HG03457 (cell line): ENCODE data around the gene SYT6.

Experiments
- ATAC-seq: cut with Tn5 transposase; IDR thresholded peaks from one replicate; pipeline ENCODE4 v1.9.1; 2021; ENCODE audit warnings: moderate number of reproducible peaks; ENCODE audit not compliant: unreplicated experiment

The SYT6 gene

DNA sequence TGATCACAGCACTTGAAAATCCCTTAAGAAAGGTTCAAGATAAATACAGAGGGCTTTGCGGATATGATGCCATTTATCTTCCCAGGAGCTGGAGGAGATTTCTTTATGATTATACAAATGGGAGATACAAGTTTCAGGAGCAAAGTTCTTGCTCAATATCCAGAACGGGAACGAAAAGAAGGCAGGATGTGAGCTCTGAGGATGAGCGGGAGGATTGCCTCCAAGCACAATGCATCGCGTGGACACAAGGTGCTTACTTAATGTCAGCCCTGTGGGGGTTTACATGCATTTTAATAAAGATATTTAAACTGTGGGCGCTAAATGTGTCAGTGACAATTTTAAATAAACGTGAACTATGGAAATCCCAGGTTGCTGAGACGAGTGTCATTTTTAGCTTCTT is 59.0 kb downstream of the SYT6 start:
- no peak for ATAC-seq

DNA sequence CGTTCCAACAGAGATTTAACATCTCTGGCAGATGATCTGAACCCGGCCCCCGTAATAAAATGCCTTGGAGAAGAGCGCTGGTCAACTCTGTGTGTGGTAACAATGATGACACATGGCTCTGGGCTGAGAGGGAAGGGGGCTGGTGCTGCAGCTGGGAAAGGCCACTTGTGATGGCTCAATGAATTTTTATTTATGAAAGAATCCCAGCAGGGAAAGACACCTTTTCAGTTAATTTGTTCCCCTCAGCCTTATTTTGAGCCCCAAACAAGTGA is 59.4 kb downstream of the SYT6 start:
- ATAC-seq = no peak

DNA sequence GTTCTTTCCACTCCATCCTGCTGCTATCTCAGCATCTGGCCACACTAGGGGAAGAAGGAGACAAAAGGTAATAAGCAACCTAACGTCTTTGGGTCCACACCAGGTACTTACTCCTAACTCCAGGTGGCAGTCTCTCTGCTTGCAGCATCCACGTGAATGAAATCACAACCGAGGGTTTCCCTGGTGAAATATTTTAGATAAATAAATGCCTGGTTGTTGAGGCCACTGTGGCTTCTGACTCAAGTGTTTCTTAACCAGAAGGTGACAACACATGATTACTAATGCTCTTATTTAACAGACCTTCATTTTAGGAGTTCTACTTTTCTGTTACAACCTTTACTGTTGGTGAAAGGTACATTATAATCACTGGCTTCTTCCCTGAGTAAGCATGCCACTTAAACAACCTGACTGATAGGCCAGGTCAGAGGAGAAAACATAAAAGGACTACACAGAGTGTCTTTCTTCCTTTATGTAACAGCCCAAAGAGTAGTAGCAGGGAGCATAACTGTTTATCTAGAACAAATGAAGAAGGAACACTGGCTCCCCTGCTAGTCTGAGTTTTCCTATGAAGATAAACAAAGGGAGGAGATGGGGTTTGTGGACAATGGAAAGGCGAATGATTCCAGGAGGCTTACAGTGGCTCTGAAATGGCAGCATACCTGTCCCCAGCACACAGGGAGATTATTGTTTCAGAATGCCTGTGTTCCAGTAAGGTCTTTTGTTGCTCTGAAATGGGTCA is 59.9 kb downstream of the SYT6 start:
- ATAC-seq = no peak

DNA sequence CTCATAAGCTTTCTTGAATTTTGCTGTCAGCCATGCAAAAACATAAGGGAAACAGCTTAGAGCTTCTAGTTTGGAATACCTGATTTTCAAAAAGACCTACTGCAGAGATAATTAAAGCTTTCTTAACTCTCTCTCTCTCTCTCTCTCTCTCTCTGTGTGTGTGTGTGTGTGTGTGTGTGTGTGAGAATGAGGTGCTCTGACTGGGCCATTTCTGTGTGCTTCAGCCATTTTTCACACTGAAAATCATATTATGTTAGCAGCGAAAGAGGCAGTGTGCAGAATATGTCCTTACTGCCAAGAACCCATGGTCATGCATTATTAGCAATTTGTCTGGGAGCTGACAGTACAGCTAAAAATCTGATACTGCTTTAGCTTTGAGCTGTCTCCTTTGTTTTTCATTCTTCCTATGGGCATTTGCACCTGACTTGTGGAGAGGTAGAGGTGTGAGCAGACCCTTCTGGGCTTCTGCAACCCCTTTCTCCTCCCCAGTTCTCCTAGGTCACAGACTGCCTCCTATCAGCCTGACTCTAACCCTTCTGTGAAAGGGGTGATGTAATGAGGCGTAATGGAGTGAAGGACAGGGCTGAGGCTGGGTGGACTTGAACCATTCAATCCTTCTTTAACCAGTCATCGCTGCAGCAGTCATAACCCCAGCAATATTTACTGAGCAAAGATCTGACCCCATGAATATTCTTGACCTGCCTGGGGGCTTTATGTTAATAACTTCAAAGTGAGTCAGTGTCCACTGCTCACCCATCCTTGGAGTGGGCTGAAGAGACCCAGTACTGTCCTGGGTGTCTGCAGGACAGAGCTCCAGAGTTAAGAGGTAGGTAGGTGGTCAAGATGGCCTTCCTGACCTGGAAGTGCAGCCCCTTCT is 61.2 kb downstream of the SYT6 start:
- ATAC-seq = no peak

DNA sequence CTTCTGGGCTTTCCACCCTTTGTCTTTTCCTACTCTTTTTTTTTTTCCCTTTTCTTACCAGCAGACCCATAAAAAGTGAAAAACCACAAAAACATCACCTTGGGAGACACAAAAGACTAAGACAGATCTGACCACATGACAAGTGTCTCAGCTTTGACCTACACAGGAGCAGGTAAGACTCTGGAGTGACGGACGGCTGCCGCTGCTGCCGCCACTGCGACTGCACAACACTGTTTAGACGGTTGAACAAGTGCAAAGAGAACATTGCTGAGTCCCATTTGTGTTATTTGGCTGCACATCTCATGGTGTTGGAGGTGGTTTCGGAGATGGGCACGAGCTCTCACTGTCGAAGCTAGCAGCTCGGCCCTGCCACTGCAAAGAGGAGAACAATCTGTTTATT is 62.0 kb downstream of the SYT6 start:
- no peak for ATAC-seq

DNA sequence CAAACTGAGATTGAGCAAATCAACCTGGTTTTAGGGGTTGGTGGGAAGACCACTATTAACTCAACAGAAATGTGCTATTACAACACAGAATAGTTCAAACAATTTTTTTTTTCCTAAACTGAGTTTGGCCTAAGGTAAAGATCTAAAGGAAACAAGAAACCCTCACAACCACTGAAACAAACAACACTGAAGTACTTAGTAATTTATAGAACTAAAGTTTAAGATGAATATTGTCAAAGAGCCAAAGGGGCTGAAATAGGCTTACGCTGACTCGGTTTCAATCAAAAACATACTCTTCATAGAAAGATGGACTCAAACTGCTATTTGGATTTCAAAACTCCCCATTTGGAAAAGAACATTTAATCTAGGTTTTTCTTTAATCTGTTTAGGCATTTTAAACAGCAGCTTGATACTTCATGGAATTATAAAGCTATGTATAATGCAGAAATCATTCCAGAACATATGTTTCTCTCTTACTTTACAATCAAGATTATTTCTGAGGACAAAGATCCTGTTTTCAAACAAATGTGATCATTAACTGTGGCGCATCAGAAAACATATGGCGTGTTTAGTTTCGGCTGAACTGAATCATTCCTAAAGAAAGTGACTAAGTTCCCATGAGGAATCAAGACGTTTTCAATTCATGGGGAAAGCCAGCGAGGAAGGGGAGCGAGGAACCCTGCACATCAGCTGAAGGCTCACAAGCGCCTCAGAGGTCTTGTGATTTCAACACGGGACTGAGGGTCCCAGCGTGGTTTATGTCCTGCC is 62.7 kb downstream of the SYT6 start:
- no peak for ATAC-seq

DNA sequence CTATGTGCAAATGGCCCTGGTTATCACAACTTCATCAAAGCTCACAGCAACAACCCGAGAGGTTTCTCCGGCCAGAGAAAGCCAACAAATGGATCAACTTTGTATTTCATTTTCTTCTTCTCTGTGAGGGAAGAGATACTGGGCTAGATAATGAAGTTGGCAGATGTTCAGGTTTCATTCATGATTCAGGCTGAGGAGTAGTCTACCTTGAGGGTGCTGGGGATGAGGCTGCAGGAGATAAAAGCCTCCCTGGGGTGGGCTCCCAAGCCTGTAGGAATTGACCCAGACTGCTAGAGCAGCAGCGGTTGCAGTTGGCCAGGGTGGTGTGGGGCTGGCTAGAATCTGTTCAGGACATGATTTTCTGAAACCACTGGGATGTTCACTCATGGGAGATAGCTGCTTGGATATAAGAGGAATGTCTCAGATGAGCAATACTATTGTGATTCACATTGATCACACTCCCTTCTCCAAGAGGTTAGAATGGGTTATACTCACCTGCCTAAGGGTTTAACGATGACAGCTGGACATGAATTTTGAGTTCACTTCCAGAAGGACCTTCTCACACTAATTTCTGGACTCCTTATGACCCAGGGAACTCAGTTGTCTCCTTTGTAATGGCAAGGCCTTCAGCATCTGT is 64.0 kb downstream of the SYT6 start:
- ATAC-seq = no peak

DNA sequence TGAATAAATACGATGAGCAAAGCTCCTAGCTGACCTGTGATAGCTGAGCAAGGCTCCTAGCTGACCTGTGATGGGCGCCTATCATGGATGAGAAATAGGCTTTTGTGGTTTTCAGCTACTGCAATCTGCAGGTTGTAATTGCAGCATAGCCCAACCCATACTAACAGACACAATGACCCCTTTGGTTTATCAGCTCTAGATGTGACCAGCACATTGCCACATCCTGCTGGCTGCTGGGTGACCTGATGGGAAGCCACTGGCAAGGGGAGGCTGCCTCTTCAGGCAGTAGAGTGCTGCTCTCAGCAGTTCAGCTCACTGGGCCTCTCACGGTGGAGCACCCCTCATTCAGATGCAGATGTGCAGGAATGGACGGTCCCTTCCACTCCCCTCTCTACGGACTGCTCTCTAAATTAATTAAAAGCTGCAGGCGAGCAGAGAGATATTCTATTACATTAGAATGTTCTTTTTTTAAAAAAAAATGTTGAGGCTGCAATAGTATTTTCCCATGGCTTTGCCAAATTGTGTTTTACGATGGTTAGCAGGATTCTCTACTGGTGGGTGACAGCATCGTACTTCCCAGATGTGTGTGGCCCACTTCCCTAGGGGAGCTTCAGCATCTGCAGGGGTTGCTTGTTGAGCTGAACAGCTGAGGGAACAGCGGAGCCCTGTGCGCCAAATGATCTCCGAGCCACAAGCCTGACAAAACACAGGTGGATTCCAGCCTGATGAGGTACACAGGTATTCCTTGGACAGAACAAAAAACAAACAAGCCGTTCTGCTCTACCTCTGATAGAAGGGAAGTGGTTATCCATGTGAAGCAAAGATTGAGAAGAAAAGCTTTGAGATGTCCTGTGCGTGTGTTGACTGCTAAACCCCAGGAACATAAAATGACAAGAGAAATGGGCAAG is 65.0 kb downstream of the SYT6 start:
- ATAC-seq = no peak

DNA sequence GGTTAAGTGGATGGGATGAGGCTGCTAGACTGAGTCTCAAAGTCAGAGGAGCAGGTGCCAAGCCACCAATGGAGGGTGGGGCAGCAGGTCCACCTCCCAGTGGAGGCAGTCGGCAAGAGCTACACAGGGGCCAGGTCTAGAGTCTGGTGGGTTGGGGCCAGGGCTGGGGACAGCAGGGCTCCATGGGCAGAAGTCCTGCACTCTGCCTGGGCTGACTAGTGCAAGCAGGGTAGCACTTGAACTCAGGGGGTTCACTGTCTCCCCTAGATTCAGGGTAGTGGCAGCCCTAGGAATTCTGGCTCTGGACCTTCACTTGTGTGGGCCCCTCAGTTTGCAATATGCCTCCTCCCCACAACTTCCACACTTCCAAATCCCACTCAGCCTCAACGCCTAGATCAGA is 66.2 kb downstream of the SYT6 start:
- ATAC-seq = no peak

DNA sequence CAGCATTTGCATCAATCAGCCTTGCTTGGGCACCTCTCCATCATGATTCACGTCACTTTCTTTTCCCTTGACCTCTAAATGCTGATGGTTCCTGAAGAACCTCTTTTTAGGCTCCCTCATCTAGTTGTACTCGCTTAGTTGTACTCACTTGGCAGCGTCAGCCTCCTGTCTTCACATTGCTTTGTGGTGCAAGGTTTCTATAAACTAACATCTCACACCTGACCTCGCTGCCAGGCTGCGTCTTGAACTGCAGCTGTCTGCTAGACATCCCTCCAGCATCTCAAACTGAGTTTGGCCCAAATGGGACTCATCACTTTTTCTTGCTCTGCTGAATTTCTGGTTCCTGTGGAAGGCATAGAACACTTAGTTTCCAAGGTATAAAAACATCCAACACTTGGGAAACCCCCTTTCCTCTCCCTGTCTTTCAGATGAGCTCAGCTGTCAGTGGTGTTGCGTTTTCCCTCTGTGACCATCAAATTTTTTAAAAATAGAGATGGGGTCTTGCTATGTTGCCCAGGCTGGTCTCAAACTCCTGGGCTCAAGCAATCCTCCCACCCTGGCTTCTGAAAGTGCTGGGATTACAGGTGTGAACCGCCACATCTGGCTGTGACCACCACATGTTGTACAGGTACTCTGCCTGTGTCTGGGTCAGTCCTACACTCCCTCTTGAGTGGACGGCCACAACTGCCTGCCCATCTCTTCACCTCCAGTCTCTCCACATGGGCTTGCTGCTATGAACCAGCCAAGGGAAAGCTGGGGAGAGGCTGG is 66.9 kb downstream of the SYT6 start:
- no peak for ATAC-seq

DNA sequence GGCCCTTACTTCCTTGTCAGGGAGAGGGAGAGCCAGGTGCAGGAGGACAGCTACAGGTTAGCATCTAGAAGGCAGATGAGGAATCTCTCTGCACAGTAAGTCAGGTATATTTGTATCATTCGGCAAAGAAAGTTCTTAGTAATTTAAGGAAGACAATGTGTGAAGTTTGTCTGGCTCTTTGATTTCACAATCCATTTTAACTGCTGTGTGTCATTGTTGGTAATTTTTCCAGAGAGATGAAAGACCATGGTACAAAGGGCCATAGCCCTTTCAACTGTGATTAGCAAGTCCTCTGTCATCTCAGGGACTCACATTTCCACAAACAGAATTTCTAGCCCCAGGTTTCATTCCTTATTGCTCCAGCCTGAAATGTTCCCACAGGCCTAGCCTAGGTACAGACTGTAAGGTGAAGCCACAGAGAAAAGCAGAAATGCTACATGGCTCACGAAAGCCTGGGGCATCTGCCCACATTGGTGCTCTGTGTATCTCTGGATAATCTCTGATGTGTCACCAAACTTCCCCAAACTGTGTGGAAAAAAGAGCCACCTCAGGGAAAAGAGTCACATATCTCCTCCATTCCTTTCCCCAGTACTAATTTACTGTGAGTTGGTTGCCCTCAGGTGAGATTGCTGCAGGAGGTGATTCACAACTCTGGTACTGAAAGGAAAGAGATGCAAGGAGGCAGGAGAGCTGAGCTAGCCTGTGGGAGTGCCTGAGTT is 70.6 kb downstream of the SYT6 start:
- no peak for ATAC-seq

DNA sequence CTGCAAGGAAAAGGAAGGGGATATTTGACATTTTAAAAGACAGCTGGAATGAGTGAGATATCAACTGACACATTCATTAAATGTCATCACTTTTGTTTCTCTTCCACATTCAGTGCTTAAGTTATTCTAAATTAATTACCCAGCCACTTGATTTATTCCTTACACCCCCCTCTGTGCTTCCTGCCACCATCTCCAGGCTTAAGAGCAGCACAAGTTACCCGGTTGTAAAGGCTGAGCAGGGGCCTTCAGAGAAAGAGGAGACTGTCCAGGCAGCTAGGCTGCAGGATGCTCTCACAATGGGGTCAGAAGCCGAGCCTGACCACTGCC is 71.4 kb downstream of the SYT6 start:
- no peak for ATAC-seq

DNA sequence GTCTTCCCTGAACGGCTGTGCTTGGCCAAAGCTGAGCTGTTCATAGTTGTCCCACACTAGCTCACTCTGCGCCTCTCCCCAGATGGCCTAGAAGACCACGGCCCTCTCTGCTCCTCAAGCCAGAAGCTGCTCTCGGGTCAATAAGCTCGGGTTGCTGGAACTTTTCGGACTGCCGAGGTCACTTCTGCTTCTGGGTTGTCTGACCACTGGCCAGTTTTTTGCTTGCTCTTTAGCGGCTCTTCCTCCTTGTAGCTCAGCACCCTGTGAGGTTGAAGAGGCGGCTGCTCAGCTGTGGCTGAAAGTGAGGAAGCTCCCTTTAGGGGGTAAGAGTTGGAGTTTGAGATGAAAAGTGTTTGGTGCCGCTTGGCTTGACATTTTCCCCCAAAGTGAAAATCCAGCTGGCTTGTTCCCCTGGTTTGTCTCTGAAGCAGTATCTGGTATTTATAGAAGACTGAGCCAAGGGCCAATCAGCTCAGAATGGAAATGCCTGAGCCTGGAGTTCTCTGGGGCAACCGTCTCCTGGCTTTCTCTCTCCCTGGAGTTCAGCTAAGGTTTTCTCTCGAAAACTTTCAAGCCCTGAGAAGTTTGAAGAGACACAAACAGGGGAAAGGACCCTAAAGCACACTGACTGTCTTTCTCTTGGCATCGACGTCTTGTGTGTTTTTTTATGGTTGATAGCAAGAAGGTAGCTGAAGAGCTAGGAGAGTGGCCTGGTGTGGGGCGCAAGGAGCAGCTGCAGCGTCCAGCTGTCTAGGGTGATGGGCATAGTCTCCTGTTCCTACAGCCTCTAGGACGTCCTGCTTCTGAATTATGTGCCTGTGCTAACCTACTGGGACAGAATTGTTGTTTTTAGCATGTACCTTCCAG is 72.0 kb downstream of the SYT6 start:
- no peak for ATAC-seq

DNA sequence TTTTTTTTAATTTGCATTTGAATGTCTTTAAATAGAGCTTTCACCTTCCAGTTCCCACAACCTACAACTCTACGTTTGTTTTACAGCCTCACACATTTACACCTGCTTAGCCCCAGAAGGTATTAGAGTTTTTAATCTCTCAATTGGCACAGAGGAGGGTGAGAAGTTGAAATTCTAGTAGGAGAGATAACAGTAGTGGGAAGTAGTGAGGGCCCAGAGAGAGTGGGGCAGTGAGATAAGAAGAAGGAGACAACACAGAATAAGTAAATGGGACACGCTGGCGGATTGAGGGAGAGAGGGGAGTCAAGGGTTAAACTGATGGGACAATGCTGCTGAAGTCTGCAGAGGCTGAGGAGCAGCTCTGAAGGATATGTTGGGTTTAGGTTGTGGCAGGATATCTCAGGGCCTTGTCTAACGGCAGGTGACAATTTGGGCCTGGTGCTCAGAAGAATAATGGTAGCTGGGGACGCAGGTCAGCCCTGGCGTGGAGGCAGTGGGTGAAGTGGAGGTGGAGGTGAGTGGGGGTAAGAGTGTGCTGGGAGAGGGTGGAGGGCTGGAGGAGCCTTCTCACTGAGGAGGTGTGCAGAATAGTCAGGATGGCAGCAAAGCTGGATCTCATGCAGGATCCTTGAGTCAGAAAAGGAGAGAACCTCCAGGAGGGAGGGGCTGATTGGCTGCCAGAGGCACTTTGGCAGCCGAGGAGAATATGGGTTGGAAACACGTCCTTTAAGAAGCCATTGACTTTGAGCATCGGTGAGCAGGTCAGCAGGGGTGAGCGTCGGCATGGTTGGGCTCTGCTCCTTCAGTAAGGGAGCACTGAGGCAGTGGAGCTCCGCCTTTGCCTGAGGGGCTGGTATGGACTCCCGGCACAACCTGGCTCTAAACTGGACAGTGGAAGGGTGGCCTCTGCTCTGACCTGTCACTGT is 72.9 kb downstream of the SYT6 start:
- no peak for ATAC-seq

DNA sequence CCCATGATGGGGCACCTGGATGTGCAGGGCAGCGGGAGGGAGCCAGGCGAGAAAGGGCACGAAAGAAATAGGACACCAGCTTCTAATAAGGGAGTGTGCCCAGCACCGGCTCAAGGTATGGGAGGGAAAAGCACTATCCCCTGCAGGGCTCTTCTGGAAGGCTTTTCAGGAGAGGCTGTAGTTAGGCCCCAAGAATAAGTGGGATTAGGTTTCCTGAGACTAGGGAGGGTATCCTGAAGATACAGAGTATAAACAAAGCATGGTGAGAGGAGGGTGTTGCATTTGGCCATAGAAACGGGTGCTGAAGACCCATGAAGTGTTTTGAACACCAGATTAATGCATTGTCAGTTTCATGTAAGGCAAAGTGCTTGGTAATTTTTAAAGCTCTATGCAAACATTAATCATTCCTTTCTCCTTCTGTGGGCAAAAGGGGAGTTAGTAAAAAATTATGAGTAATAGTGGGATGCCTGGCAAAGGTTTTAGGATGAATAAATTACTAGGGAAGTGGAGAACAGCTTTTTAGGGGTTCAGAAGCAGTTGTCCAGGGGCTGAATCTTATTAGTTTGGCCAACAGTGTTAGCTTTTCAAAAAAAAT is 74.0 kb downstream of the SYT6 start:
- no peak for ATAC-seq

DNA sequence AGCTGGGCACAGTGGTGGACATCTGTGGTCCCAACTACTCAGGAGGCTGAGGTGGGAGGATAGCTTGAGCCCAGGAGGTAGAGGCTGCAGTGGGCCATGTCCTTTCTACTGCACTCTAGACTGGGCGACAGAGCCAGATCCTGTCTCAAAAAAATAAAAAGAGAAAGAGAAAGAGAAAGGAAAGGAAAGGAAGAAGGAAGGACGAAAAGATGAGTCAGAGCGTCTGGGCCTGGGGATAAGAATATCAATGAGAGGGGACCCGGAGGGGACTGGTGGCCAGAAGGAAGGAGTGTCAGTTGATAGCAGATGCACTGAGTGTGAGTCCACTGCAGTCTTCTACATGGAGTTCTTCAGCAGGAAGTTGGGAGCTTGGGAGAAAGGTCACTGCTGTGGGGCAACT is 75.6 kb downstream of the SYT6 start:
- ATAC-seq = no peak

DNA sequence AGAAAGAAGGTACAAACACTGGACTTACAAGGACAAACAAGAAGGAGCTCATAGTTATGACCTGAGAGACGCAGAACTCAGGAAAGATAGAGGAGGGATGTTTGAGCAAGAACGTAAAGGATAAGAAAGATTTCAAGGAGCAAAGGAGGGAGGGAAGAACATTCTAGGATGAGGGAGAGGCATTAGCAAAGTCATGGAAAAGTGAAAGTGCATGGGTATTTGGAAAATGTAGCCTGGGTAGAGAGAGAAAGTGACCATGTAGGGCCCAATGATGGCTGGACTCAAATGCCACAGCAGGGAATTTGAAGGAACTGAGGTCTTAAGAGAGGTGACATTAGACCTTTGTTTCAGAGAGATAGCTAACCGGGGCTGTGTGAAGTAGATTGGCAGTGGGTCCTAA is 76.5 kb downstream of the SYT6 start:
- ATAC-seq = no peak
